Central memory CD8-positive, alpha-beta T cell (primary cell): ENCODE measurements around the gene USP9Y.
A peak's percentile ranks its signal among the peaks of the same experiment; 100 is the strongest.

Source experiments
- ATAC-seq: fragments of 150-1000 bp; cut with Tn5 transposase; replicated peaks from 2 replicates; pipeline ENCODE4 v1.10.0; 2022; ENCODE audit warnings: mild to moderate bottlenecking, moderate FRiP score, moderate number of reproducible peaks; ENCODE audit not compliant: poor library complexity, severe bottlenecking; ENCODE audit errors: extremely low read depth
- DNase-seq, 2 donors: peaks; one replicate each; pipeline ENCODE4 v3.0.0; 2021; ENCODE audit warnings: low spot score in 2 of 2
- H3K27ac Mint-ChIP-seq: one replicate; pipeline ENCODE4 v1.8.0; 2022; ENCODE audit warnings: low read depth, mild to moderate bottlenecking, moderate library complexity, mixed read lengths
- H3K27me3 Mint-ChIP-seq: one replicate; pipeline ENCODE4 v1.8.0; 2022; ENCODE audit warnings: mixed read lengths
- H3K36me3 Mint-ChIP-seq: one replicate; pipeline ENCODE4 v1.8.0; 2022; ENCODE audit warnings: mild to moderate bottlenecking, moderate library complexity, mixed read lengths; ENCODE audit not compliant: insufficient read depth
- H3K4me1 Mint-ChIP-seq: one replicate; pipeline ENCODE4 v1.8.0; 2022; ENCODE audit warnings: mixed read lengths
- H3K4me3 Mint-ChIP-seq: one replicate; pipeline ENCODE4 v1.8.0; 2022; ENCODE audit warnings: mild to moderate bottlenecking, moderate library complexity, mixed read lengths
- H3K9me3 Mint-ChIP-seq: one replicate; pipeline ENCODE4 v1.8.0; 2022; ENCODE audit warnings: mixed read lengths

Gene USP9Y

DNA sequence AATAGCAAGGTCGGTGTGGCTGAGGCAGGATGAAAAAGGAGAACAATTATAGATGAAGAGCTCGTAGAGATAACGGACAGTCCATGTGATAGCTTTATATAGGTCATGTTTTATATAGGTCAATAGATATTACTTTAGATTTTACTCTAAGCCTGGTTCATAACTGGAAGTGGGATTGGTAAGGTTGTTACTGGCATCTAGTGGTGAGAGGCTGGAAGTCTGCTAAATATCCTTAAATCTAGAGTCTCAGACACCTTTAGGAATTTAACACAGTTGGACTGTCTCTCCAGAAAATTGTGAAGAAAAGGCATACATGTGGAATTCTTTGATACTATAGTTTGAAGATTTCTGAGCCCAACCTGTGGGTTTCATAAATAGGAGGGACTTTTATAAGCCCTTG lies 108.0 kb downstream of the USP9Y start:
- ATAC-seq (no peak), DNase-seq (no peak)
- H3K27ac Mint-ChIP-seq, result no peak overlapping the region
- H3K4me1 Mint-ChIP-seq, result peaks cover 28% of the 10 kb centered on the region
- no peaks in the 10 kb centered on the region for H3K27me3 Mint-ChIP-seq
- peaks cover 60% of the 10 kb centered on the region for H3K36me3 Mint-ChIP-seq
- no peaks in the 10 kb centered on the region for H3K9me3 Mint-ChIP-seq
- H3K4me3 Mint-ChIP-seq, result no peak overlapping the region

DNA sequence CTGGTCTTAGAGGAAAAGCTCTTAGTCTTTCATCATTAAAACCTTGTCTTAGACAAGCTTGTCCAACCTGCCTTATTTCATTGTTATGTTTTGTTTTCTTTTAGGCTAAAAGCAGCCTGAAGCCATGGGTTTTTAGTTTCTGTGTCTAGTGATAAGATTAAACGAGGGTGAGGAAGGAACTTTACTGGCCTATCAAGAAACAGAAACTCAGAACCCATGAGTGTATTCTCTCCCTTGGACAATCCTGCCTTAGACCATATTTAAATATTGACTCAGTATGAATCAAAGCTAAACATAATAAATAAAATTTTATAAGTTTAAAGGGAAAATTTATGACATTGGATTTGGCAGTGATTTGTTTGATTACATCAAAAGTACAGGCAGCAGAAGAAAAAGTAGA lies 122.4 kb downstream of the USP9Y start:
- Mint-ChIP-seq H3K27ac (peak overlapping the region; percentile 59), H3K4me1 (peaks cover 6% of the 10 kb centered on the region), H3K9me3 (no peaks in the 10 kb centered on the region), H3K4me3 (no peak overlapping the region), H3K36me3 (peaks cover 38% of the 10 kb centered on the region), H3K27me3 (no peaks in the 10 kb centered on the region)
- ATAC-seq (no peak), DNase-seq (no peak)

DNA sequence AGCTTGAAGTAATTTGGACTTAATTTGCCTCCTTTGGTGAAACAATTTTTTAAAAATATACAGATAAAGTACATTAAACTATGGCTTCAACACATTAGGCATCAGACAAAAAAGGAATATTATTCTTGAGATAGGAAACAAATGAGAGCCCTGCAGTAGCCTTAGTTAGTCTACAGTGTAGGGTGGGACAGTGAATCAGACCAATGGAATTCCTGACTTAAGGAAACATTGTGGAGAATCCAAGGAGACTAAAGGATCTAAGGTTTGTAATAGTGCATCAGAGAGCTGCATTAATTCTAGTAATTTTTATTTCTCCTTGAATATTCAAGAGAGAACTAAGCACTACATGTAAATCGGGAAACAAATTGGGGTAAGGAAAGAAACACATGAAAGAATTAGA lies 125.8 kb downstream of the USP9Y start:
- Mint-ChIP-seq H3K27ac (peak overlapping the region; percentile 44), H3K36me3 (peaks cover 40% of the 10 kb centered on the region), H3K27me3 (no peaks in the 10 kb centered on the region), H3K4me1 (no peaks in the 10 kb centered on the region), H3K4me3 (no peak overlapping the region), H3K9me3 (no peaks in the 10 kb centered on the region)
- DNase-seq, result no peak
- ATAC-seq, result no peak

DNA sequence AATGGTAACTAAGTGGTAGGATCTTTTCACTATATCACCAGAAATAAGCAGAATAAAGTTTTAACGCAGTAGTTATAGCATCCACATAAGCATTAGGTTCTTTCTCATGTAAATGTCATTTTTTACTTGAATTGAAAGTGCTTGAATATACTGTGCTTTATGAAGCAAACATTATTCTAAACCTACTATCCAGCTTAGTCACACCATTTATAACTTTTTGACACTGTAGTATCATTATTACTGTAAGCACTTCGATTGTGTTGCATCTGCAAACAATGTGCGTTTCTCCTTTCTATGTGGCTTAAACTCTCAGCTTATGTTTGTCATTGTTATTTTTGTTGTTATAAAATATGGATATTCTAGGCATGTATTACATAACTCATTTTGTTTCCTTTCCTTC lies 132.3 kb downstream of the USP9Y start:
- Mint-ChIP-seq H3K27ac (no peak overlapping the region), H3K36me3 (peaks cover 29% of the 10 kb centered on the region), H3K4me1 (peaks cover 15% of the 10 kb centered on the region), H3K27me3 (no peaks in the 10 kb centered on the region), H3K4me3 (no peak overlapping the region), H3K9me3 (no peaks in the 10 kb centered on the region)
- no peak for ATAC-seq
- no peak for DNase-seq

DNA sequence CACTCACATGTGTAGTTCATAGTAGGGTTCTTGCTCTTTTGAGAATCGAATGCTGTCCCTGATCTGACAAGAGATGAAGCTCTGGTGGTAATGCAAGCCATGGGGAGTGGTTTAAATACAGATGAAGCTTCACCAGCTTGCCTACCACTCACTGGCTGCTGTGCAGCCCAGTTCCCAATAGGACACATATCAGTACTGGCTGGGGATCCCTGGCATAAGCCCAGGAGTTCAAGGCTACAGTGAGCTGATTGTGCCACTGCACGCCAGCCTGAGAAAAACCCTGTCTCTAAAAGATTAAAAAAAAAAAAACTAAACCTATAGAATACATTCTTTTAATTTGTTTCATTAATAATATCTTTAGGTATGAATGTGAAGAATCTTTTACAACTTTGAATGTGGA lies 136.5 kb downstream of the USP9Y start:
- peaks cover 15% of the 10 kb centered on the region for H3K4me1 Mint-ChIP-seq
- ATAC-seq (no peak), DNase-seq (no peak)
- H3K4me3 Mint-ChIP-seq, result no peak overlapping the region
- H3K9me3 Mint-ChIP-seq, result no peaks in the 10 kb centered on the region
- peaks cover 38% of the 10 kb centered on the region for H3K36me3 Mint-ChIP-seq
- peak overlapping the region; percentile 10 for H3K27ac Mint-ChIP-seq
- no peaks in the 10 kb centered on the region for H3K27me3 Mint-ChIP-seq

DNA sequence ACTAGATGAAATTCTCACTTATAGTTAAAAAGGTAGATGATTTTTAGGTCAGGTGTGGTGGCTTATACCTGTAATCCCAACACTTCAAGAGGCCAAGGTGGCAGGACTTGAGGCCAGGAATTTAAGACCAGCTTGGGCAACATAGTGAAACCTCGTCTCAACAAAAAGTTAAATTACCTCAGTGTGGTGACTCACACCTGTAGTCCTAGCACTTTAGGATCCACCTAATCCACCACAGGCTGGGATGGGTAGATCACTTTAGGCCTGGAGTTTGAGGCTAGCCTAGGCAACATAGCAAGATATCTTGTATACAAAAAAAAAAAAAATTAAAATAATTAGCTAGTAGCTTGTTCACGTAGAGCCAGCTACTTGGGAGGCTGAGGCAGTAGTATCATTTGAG lies 140.3 kb downstream of the USP9Y start:
- no peak for DNase-seq
- no peak for ATAC-seq
- Mint-ChIP-seq H3K36me3 (peaks cover 32% of the 10 kb centered on the region), H3K27ac (no peak overlapping the region), H3K4me3 (no peak overlapping the region), H3K4me1 (no peaks in the 10 kb centered on the region), H3K27me3 (no peaks in the 10 kb centered on the region), H3K9me3 (no peaks in the 10 kb centered on the region)

DNA sequence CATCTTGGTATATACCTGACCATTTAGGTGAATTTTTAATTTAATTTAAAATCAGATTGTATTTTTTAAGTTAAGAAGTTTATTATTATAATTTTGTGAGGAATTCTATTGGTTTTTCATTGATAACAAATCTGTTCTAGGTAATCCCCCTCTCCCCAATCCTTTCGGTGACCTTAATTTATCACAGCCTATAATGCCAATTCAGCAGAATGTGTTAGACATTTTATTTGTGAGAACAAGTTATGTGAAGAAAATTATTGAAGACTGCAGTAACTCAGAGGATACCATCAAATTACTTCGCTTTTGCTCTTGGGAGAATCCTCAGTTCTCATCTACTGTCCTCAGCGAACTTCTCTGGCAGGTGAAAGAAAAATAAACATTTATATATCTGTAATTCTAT lies 145.8 kb downstream of the USP9Y start:
- peaks cover 32% of the 10 kb centered on the region for H3K36me3 Mint-ChIP-seq
- H3K27me3 Mint-ChIP-seq, result no peaks in the 10 kb centered on the region
- DNase-seq, result no peak
- peaks cover 16% of the 10 kb centered on the region for H3K4me1 Mint-ChIP-seq
- H3K4me3 Mint-ChIP-seq, result no peak overlapping the region
- ATAC-seq, result no peak
- H3K27ac Mint-ChIP-seq, result no peak overlapping the region
- no peaks in the 10 kb centered on the region for H3K9me3 Mint-ChIP-seq

DNA sequence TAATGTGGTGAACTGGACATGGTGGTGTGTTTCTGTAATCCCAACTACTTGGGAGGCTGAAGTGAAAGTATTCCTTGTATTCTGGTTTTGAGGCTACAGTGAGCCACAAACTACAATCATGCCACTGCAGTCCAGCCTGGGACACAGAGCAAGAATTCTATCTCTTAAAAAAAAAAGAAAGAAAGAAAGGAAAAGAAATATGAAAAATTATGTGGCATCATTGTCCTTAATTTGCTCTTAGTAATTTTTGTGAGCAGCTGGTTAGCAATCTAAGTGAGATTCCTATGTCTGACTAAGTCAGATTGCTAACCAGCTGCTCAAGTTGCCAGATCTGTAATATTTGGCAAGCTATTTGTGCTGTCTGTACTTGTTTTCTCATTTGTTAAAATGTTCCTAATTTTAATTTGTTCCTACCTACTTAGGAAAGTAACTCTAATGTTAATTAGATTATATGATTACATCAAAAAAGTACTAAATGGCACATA lies 154.8 kb downstream of the USP9Y start:
- Mint-ChIP-seq H3K27ac (peak overlapping the region; percentile 74), H3K9me3 (no peaks in the 10 kb centered on the region), H3K4me3 (no peak overlapping the region), H3K4me1 (no peaks in the 10 kb centered on the region), H3K27me3 (no peaks in the 10 kb centered on the region), H3K36me3 (peaks cover 66% of the 10 kb centered on the region)
- ATAC-seq (no peak), DNase-seq (no peak)

DNA sequence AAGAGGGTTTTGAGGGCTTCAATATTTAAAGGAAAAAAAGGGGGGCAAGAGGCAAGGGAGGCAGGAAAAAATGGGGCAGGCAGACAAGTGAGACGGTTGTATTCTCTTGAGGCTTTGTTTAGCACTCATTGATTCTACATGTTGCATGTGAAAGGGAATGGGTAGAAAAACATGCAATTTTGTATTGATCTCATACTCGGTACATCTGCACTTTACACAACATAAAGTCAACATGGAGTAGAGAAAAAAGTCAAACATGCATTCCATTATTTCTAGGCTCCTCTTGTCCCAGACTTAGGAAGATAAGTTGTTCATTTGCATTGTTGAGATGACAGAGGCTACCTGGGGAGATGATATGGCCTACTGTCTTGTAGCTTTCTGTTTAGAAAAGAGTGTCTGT lies 166.9 kb downstream of the USP9Y start:
- ATAC-seq, result no peak
- peaks cover 4% of the 10 kb centered on the region for H3K36me3 Mint-ChIP-seq

DNA sequence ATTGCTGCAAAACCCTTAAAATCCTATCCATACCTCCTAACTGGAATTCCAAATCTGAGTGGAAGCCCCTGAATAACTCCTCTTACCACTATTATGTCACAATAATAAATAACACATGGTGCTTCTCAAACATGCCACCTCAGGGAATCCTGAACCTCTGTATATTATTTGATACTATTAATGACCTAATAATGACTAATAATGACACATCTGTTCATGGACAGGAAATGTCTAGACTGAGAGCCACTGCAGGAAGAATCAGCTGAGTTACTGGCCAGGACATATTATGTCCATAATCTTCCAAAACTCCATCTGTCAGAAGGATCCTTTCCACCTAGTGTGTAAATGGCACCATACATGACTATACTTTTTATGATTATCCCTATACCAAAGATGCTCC lies 195.9 kb downstream of the USP9Y start:
- no peaks in the 10 kb centered on the region for H3K36me3 Mint-ChIP-seq
- DNase-seq (no peak), ATAC-seq (no peak)
- H3K27ac Mint-ChIP-seq, result no peak overlapping the region
- H3K27me3 Mint-ChIP-seq, result peaks cover 26% of the 10 kb centered on the region
- no peaks in the 10 kb centered on the region for H3K9me3 Mint-ChIP-seq
- H3K4me3 Mint-ChIP-seq, result no peak overlapping the region
- H3K4me1 Mint-ChIP-seq, result no peaks in the 10 kb centered on the region

More for the DNA sequence above, 166.9 kb downstream of the USP9Y start:
- H3K9me3 Mint-ChIP-seq, result no peaks in the 10 kb centered on the region
- H3K4me3 Mint-ChIP-seq, result no peak overlapping the region
- H3K27me3 Mint-ChIP-seq, result no peaks in the 10 kb centered on the region
- no peaks in the 10 kb centered on the region for H3K4me1 Mint-ChIP-seq
- no peak overlapping the region for H3K27ac Mint-ChIP-seq
- no peak for DNase-seq

DNA sequence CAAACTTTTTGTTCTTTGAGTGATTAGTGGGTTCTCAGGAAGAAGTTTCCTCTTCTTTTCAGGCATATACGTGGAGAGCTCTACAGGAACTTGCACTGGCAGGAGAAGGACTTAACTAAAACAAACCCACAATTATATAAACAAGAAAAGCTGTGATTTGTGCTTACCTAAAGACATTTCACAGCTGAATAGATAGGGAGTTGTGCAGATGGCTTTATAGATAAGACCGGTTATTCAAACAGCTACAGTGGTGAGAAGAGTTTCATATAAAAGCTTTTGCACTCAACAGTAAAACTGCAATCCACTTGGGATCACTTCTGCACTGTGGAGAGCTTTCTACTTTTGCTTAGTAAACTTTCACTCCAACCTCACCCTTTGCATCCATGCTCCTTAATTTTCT lies 197.6 kb downstream of the USP9Y start:
- DNase-seq, result no peak
- H3K36me3 Mint-ChIP-seq, result no peaks in the 10 kb centered on the region
- no peak overlapping the region for H3K4me3 Mint-ChIP-seq
- H3K9me3 Mint-ChIP-seq, result no peaks in the 10 kb centered on the region
- H3K27ac Mint-ChIP-seq, result no peak overlapping the region
- H3K27me3 Mint-ChIP-seq, result peaks cover 15% of the 10 kb centered on the region
- H3K4me1 Mint-ChIP-seq, result no peaks in the 10 kb centered on the region
- ATAC-seq, result no peak

DNA sequence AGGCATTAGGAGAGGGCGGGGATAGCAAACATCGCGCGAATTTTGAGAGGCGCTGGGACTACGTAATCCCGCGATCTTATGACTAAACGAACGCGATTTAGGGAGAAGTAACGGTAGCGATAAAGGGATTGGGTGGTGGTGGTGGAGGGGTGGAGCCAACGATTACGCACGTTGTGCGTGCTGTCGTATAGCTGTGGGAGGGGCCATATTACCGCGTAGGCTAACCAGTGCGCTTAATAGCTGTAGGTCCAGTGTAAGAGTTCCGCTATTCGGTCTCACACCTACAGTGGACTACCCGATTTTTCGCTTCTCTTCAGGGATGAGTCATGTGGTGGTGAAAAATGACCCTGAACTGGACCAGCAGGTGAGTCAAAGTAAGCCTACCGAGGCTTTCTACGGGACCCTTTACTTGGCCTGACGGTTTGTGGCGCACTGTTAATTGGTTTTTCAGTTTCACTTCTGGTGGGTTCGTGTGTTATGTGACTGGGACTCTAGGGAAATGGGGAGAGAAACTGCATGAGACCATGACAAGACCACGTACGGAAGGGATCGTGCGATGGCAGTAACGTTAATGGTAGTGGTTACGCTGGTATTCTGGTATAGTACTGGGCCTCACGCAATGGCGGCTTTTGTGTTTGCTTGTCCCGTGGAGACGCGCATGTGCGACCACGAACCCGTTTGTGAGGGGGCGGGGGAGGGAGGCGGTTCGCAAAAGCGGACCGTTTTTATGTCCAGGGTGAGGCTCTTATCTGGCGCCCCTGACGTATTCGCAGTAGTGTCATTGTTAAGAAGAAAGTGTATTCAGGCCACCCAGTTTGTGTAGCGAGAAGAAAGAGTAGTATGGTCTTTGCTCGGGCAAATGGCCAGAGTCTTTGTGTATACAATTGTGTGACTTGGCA lies 203.8 kb downstream of the USP9Y start, which contains the start of gene DDX3Y:
TSS of gene DDX3Y (plus strand) at position 251 of the 899 bp plus-strand sequence. CDS start at position 320, 69 bp downstream.
- peak within 1 kb of the TSS; percentile 97 for H3K4me3 Mint-ChIP-seq
- peak; percentile 60 to 94 for DNase-seq
- no peaks in the 10 kb centered on the region for H3K9me3 Mint-ChIP-seq

DNA sequence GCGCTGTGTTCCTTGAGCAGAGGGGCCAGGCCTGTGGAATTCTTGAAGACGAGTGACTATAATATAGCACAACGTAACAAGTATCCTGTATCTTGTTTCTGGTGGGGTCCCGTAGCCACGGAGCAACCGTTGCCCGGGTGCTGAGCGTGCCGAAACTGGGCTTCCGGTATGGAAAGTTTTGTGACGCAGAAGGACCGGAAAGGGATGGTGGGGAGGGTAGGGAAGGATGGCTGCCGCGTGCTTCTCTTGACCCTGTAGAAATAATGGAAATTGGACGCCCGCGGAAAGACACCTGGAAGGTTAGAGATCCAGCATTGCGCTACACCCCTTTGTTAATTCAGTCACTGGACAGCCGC lies 204.5 kb downstream of the USP9Y start:
- H3K27me3 Mint-ChIP-seq, result no peaks in the 10 kb centered on the region
- peaks cover 55% of the 10 kb centered on the region for H3K36me3 Mint-ChIP-seq
- ATAC-seq, result peak; percentile 54
- H3K4me3 Mint-ChIP-seq, result peak overlapping the region; percentile 97
- DNase-seq, result peak; percentile 26 to 74
- H3K27ac Mint-ChIP-seq, result peak overlapping the region; percentile 99
- H3K4me1 Mint-ChIP-seq, result peaks cover 34% of the 10 kb centered on the region
- H3K9me3 Mint-ChIP-seq, result no peaks in the 10 kb centered on the region

More for the DNA sequence above, 203.8 kb downstream of the USP9Y start, which contains the start of gene DDX3Y:
- Mint-ChIP-seq H3K27ac (peak within 1 kb of the TSS; percentile 99), H3K27me3 (no peaks in the 10 kb centered on the region), H3K4me1 (peaks cover 27% of the 10 kb centered on the region), H3K36me3 (peaks cover 48% of the 10 kb centered on the region)
- peak; percentile 89 for ATAC-seq
